Activated CD4-positive, alpha-beta T cell treated with anti-CD3 and anti-CD28 coated beads, Interleukin-10, Interleukin-2, amounts not matched to agents 100 ng/mL and 50 ng/mL, durations not matched to agents 16 hours and 8 hours (primary cell): Measurements from ENCODE around the gene ENTPD7.

ENCODE experiments used
- DNase-seq: peaks from one replicate; pipeline ENCODE4 v3.0.0-alpha.2; 2020

Gene ENTPD7

DNA sequence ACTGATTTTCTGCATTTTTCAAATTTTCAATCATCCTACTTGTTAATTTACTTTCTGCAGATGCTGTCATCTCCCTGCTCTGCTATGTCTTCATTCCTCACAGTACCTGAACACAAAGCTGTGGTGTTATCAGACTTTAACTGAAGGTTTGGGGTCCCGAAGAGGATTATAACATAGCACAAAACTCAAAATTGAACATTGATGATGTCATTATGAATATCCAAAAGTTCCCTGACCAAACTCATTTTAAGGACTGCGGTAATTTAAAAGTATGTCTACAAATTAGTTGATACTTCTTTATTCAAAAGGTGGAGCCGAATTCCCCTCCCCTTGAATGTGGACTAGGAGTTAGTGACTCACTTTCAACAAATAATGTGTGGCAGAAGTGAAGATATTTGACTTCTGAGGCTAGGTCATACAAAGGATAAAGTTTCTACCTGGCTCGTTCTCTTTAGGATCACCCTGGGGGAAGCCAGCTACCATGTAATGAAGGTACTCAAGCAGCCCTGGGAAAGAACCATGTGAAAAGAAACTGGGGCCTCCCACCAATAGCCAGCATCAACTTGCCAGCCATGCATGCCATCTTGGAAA lies 6.4 kb upstream of the ENTPD7 start:
- no peak for DNase-seq

DNA sequence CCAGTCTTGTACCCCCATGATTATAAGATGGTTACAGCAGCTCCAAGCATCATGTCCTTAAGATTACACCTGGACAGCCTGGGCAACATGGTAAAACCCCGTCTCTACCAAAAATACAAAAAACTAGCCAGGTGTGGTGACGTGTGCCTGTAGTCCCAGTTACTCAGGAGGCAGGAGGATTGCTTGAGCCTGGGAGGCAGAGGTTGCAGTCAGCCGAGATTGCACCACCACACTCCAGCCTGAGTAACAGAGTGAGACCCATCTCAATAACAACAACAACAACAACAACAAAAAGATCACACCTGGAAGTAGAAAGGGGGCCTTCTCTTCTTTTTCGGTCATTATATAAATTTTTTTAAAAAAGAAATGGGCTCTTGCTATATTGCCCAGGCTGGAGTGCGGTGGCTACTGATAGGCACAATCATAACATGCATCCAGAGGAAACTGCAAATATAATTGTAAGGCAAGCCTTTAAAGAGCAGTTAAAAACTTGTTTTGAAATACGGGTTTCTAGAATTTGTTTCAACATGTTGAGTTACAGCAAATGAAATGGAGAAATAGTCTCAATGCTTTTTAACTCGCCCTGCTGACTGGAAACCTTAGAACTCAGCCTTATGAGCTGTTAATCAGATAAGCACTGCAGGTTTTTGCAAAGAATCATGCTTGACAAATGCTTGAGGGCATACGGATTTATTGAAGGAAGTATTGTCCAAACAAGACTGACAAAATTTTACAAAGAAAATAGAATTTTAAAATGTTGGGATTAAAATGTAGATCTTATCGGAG lies 4.7 kb upstream of the ENTPD7 start:
- DNase-seq, result no peak

DNA sequence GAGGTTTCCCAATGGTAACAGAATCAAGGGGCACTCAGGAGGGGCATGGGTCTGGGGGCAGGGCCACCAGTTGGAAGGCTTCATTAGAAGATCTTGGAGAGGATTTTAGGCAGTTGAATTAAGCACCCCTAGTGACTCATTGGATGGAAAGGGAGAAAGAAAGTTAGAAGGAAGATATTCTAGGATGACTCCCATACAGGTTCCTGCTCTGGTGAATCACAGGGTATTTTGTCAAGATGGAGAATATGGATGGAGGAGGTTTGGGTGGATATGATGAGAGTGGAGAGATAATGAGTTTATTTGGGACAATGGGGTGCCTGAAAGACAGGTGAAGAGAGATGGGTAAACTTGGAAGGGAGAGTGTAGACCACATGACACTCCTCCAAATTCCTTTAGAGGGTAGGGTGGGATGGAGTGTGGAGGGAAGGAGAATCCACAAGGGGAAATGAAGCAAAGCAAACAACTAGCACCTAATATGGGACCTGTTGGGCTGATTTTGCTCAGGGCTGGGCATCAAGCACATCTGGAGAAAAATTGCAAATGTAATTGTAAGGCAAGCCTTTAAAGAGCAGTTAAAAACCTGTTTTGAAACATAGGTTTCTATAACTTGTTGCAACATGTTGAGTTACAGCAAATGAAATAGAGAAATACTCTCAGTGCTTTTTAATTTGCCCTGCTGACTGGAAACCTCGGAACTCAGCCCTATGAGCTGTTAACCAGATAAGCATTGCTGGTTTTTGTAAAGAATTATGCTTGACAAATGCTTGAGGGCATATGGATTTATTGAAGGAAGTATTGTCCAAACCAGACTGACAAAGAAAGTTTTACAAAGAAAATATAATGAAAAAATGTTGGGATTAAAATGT lies 2.9 kb upstream of the ENTPD7 start:
- DNase-seq, result no peak

DNA sequence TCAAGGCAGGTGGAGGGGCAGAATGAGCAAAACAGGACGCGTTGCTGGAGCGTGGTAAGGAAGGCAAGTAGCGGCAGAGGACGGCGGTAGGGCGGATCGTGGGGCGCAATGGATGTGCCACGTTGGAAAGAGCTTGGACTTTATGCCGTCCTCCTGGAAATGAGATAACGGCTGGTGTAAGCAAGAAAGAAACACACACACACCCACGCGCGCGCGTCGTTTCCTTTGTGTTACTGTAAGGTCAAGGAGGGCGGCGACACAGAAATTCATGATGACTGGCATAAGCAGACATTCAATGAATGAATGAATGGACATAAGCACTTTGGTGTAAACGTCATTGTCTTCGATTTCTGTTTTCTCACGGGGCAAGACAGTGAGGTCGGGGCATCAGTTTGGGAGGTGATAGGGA lies 683 bp upstream of the ENTPD7 start:
- DNase-seq, result peak; percentile 47

DNA sequence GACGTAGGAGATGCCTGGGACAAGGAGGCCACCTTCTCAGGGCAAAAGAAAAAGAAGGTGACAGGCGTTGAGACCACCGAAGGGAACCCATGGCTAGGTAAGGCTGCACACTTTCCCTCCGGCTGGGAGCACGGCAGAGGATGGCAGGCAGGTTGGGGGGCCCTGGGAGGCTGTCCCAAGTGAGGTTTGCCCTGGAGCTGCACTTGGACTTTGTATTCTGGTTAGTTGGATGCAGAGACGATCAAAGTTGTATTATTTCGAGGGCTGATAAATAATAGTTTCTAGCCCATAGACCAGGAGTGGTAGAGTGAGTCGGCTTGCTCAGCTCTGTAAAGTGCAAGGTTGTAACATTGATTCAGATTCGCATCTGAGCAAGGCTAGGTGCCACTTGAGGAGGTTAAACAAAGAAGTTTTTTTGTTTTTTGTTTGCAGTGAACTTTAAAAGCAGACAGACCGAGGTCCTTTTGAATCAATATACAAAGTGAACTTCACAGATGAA lies 608 bp downstream of the ENTPD7 start:
- DNase-seq, result no peak

DNA sequence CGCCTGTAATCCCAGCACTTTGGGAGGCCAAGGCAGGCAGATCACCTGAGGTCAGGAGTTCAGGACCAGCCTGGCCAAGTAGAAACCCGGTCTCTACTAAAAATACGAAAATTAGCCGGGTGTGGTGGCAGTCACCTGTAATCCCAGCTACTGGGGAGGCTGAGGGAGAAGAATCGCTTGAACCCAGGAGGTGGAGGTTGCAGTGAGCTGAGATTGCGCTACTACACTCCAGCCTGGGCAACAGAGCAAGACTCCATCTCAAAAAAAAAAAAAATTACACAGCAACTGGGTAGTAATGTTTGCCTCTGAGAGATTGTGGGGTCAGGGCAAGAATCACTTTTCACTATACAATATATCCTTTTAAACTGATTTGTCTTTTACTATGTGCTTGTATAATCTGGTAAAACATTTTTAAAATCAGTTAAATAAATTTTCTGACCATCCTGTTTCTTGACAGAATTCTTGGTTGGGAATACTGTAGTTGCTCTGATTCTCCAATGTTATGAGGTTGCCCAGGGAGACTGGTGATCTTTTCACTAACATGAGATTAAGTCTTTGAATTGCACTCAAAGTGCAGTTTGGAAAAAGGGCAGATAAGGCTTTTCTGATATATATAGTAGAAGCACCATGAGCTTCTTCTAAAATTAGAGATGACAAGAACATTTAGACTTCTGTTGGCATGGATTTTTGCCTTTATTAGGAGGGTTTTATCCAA lies 1.5 kb downstream of the ENTPD7 start:
- no peak for DNase-seq

DNA sequence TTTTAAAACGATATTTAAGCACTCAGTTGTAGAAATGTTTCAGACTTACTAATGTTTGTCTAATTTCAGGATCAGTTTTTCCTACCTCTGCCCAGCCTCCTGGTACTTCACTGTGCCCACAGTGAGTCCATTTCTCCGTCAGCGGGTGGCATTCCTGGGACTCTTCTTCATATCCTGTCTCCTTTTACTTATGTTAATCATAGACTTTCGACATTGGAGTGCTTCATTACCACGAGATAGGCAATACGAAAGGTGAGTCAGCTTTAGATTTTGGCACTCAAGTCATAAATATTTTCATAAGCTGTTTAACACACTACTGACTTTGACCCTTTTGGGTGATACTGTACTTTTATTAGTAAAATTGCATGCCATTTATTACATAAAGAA lies 2.1 kb downstream of the ENTPD7 start:
- no peak for DNase-seq

GRCh38 chr10:99665304-99665703 lies 6.0 kb downstream of the ENTPD7 start:
- no peak for DNase-seq

- DNase-seq, result no peak
Measured at GRCh38 chr10:99667108-99667751, 7.9 kb downstream of the ENTPD7 start.

- no peak for DNase-seq
Measured at GRCh38 chr10:99671386-99671785, 12.1 kb downstream of the ENTPD7 start.

DNA sequence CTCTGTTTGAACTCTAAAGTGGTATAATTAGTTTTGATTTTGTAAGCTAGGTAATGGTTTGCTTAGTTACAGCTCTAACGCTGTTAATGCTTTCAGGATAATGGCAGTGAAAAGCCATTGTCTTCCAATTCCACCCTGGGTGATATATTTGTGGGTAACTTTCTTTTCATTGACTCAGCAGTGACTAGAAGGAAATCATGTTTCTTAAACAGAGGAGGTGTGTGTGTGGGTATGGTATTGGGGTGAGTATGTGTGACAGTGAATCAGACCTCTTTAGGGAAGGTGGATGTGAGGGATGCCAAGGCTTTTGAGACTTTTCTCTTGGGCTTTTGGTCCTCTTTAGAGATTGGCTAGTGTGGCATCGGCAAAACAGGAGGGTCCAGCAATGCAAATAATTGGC lies 13.6 kb downstream of the ENTPD7 start:
- DNase-seq, result no peak

GRCh38 chr10:99673492-99673891 lies 14.2 kb downstream of the ENTPD7 start:
- DNase-seq, result no peak

DNA sequence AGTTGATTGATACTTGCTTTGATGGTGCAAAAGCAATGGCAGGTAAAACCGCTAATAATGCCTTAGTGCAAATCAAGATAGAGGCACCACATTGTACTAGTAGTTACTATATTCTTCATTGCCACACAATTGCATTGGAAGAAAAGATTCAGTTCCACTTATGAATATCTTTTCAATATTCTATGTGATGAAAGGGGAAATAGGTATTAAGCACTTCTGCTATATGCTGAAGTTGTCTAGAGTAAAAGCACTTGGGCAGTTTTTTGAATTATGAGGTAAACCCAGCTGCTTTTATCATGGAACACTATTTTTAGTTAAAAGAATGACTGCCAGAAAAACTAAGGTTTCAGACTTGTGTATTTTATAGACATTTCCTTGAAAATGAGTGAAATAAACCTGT lies 15.5 kb downstream of the ENTPD7 start:
- DNase-seq, result no peak

DNA sequence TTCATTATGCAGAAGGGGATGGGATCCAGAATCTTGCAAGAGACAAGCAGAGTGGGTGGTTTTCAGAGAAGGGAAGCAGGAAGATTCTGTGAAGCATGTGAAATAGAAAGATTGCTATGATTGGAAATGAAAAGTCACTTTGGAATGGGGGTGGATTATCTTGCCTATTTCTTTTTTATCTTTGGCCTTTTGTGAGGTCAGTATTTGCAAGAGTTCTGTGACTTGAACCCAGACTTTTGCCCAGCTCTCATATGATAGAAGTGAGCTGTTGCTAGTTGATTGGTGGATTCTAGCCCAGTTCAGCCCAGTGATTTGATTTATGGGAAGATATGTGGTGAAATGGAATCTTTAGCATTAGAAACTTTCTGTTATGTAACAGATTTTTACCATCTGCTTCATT lies 17.1 kb downstream of the ENTPD7 start:
- no peak for DNase-seq

GRCh38 chr10:99676895-99677294 lies 17.6 kb downstream of the ENTPD7 start:
- no peak for DNase-seq

DNA sequence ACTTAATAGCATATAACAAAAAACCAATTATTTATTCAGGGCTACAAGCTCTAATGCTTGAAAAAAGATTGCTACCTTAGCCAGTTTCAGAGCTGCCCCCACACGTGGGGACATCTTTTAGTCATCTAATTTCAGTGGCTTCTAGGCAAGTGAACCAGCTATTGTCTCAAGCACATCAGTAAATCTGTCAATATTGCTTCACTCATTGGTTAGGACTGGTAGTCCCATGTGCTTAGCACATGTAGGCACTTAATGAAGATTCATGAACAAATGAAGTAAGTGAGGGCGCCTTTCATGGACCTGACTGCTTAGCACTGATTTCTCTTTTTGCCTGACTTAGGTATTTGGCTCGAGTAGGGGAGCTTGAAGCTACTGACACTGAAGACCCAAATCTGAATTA lies 19.6 kb downstream of the ENTPD7 start:
- no peak for DNase-seq

GRCh38 chr10:99681553-99681952 lies 22.2 kb downstream of the ENTPD7 start:
- DNase-seq, result no peak

- no peak for DNase-seq
Measured at GRCh38 chr10:99682032-99682431, 22.7 kb downstream of the ENTPD7 start.

GRCh38 chr10:99682752-99683151 lies 23.4 kb downstream of the ENTPD7 start:
- DNase-seq, result no peak

DNA sequence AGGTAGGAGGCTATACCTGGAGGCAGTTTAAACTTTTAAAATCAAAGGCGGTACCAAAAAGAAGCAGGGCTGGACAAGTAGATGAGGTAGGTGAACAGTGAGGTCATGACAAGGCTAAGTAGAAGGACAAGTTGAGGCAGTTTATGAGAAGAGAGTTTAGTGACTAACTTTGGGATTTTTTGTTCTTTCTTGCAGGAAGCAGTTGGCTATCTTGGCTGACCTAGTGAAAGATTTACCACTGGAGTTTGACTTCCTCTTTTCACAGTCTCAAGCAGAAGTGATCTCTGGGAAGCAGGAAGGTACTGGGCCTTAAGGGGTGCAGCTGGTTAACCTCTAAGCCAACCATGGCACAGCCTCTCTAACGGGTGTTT lies 26.3 kb downstream of the ENTPD7 start:
- DNase-seq, result no peak

- DNase-seq, result no peak
Measured at GRCh38 chr10:99689461-99689860, 30.2 kb downstream of the ENTPD7 start.

DNA sequence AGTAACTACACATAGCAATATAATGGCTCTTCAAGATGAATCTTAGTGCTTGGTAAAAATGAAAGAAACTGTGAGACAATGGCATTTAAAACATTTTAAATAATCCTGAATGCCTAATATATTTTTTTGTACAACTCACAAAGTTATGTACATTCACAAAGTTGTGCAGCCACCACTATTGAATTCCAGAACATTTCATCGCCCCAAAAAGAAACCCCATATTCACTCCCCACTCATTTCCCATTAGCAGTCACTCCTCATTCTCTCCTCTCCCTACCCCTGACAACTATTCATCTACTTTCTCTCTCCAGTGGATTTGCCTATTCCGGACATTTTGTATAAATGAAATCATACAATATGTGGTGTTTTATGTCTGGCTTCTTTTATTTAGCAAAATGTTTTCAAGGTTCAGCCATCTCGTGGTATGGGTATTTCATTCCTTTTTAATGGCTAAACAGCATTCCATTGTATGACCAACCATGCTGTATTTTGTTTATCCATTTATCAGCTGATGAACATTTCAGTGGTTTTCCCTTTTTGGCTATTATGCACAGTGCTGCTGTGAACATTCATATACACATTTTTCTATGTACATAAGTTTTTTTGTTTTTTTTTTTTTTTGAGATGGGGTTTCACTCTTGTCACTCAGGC lies 34.7 kb downstream of the ENTPD7 start:
- no peak for DNase-seq
